Transverse colon (tissue), 4 donors: ENCODE results near the gene CPA5. TPM values are rescaled to one million over a fixed set of nuclear protein-coding genes. Genes with fewer than 3 reads are reported as not detected.

Source experiments
- DNase-seq: peaks from one replicate; pipeline ENCODE4 v3.0.0-alpha.2; 2019
- H3K27ac ChIP-seq, 4 donors: fragments of 200-600 bp; sonication (generic); 2 replicates each; pipeline ENCODE4 v1.5.1; 2016 to 2018; ENCODE audit warnings: inconsistent platforms in 4 of 4
- H3K27me3 ChIP-seq: fragments of 200-600 bp; sonication (generic); 2 replicates; pipeline ENCODE4 v1.5.1; 2017; ENCODE audit warnings: inconsistent platforms
- H3K36me3 ChIP-seq, 4 donors: fragments of 200-600 bp; sonication (generic); 2 replicates each; pipeline ENCODE4 v1.5.1; 2017 to 2019; ENCODE audit warnings: inconsistent platforms in 4 of 4
- H3K4me1 ChIP-seq, 4 donors: fragments of 200-600 bp; sonication (generic); 2 replicates each; pipeline ENCODE4 v1.5.1; 2017 to 2020; ENCODE audit warnings: inconsistent platforms in 4 of 4
- H3K4me3 ChIP-seq, 4 donors: fragments of 200-600 bp; sonication (generic); 1 replicate in 1 of 4; 2 replicates in 3 of 4; pipeline versions ENCODE4 v1.5.1 to v1.6.1; 2017 to 2019; ENCODE audit warnings: inconsistent platforms in 4 of 4
- H3K9me3 ChIP-seq, 2 donors: fragments of 200-600 bp; sonication (generic); 2 replicates each; pipeline ENCODE4 v1.5.1; 2017 to 2019; ENCODE audit warnings: inconsistent platforms in 2 of 2
- CTCF ChIP-seq, 5 experiments: fragments of 200-600 bp in 3 of 5; fragments of 450-650 bp in 2 of 5; sonication (generic) in 3 of 5; IDR thresholded peaks; 1 replicate in 2 of 5; 2 replicates in 3 of 5; pipeline ENCODE4 v1.5.1; 2016 to 2017; ENCODE audit warnings: antibody characterized with exemption in 5 of 5, inconsistent platforms in 3 of 5, mild to moderate bottlenecking in 2 of 5, moderate library complexity in 1 of 5
- EP300 ChIP-seq: sonication (generic); formaldehyde crosslinking; IDR thresholded peaks from one replicate; pipeline ENCODE4 v1.6.1; 2017; ENCODE audit warnings: antibody characterized with exemption, low read depth
- POLR2A ChIP-seq: fragments of 450-650 bp; IDR thresholded peaks from one replicate; pipeline ENCODE4 v1.6.1; 2016; ENCODE audit warnings: antibody characterized with exemption, mild to moderate bottlenecking, moderate library complexity
- POLR2AphosphoS5 ChIP-seq, 3 donors: sonication (generic); formaldehyde crosslinking; IDR thresholded peaks; one replicate each; pipeline ENCODE4 v1.6.1; 2016; ENCODE audit warnings: antibody characterized with exemption in 3 of 3
- WGBS, 2 donors: methylation state at CpG; one replicate each; pipeline ENCODE4 v1.1.5; 2018; ENCODE audit warnings: low coverage in 1 of 2; 5-methylcytosine and 5-hydroxymethylcytosine counted together
- in situ Hi-C, 4 donors: fragments of 200-750 bp; cut with MboI; loops; one replicate each; pipeline versions ENCODE4 v1.15.0 to v1.15.1; 2017; ENCODE audit warnings: low sequenced_read_pairs in 3 of 4, low pct_ligation_motif_present in 1 of 4, low pct_unique_long_range_greater_than_20kb in 1 of 4
- intact Hi-C: fragments of 100-400 bp; cut with DNase I; formaldehyde crosslinking; loops from one replicate; pipeline ENCODE4 v1.15.1; 2023; ENCODE audit warnings: low total_unique reads
- total RNA-seq, 4 donors: library from RNA; depleted of rRNA; stranded (reverse); fragments of >200 nt; gene quantifications; one replicate each; pipeline ENCODE4 v1.1.0, GENCODE V29; 2016

Gene CPA5
- total RNA-seq, 4 donors from 2014 or later, result not detected

- no peaks in the 10 kb centered on the region for H3K27me3 ChIP-seq
- DNase-seq, result no peak
- in situ Hi-C loops, result no loop called here
- no peak overlapping the region for H3K27ac ChIP-seq
- no peaks in the 10 kb centered on the region for H3K9me3 ChIP-seq
- H3K4me3 ChIP-seq, result no peak overlapping the region
- WGBS, 2 donors, result 91% methylated on average over 6 of the region's 6 CpGs; no CpG with 5 or more reads in 1 of the 2 donors
- intact Hi-C loops, result no loop called here
- H3K36me3 ChIP-seq, result no peaks in the 10 kb centered on the region
- TF ChIP-seq CTCF (IDR thresholded peaks at IDR 0.05), result no peak
- TF ChIP-seq EP300, result no peak
- no peak for TF ChIP-seq POLR2AphosphoS5 (IDR thresholded peaks at IDR 0.05)
- no peak for TF ChIP-seq POLR2A
- H3K4me1 ChIP-seq, result no peaks in the 10 kb centered on the region
These were observed 41.0 kb downstream of the CPA5 start for GRCh38 chr7:130385600-130386066.

DNA sequence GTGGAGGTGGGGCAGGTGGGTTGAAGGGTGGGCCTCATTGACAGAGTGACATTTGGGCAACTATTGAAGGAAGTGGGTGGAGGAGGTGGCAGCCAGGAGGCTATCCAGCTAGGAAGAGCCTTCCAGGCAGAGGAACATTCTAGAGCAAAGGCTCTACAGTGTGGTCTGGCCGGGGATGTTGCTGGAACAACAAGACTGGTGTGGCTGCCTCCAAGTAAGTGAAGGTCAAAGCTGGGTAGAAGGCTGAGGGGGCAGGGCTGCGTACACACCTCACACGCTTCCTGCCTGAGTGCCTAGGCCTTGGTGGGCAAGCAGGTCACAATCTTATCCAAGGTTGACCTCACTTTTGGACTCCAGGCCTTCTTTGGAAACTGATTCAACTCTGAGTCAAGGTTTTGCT, 42.3 kb downstream of the CPA5 start:
- intact Hi-C loops (no loop called here), in situ Hi-C loops (no loop called here)
- Histone ChIP-seq H3K27me3 (no peaks in the 10 kb centered on the region), H3K36me3 (no peaks in the 10 kb centered on the region), H3K4me1 (no peaks in the 10 kb centered on the region), H3K27ac (no peak overlapping the region), H3K4me3 (no peak overlapping the region), H3K9me3 (no peaks in the 10 kb centered on the region)
- no peak for DNase-seq
- TF ChIP-seq EP300 (no peak), CTCF (IDR thresholded peaks at IDR 0.05) (no peak), POLR2AphosphoS5 (IDR thresholded peaks at IDR 0.05) (no peak), POLR2A (no peak)
- WGBS, 2 donors, result 88% methylated on average over 3 of the region's 3 CpGs; no CpG with 5 or more reads in 1 of the 2 donors

- Histone ChIP-seq H3K4me3 (no peak overlapping the region), H3K27me3 (no peaks in the 10 kb centered on the region), H3K4me1 (no peaks in the 10 kb centered on the region), H3K9me3 (no peaks in the 10 kb centered on the region), H3K36me3 (no peaks in the 10 kb centered on the region), H3K27ac (no peak overlapping the region)
- DNase-seq, result no peak
- WGBS, 2 donors, result 60 to 83% methylated on average over 1 to 3 of the region's 3 CpGs
- intact Hi-C loops, result no loop called here
- TF ChIP-seq CTCF (IDR thresholded peaks at IDR 0.05), result no peak
- TF ChIP-seq EP300, result no peak
- no peak for TF ChIP-seq POLR2A
- no peak for TF ChIP-seq POLR2AphosphoS5 (IDR thresholded peaks at IDR 0.05)
- in situ Hi-C loops, result no loop called here
These were observed 42.7 kb downstream of the CPA5 start for GRCh38 chr7:130387306-130387627.

- H3K4me3 ChIP-seq, result no peak overlapping the region
- 60 to 86% methylated on average over 2 to 12 of the region's 12 CpGs for WGBS, 2 donors
- no peaks in the 10 kb centered on the region for H3K9me3 ChIP-seq
- no peak for TF ChIP-seq POLR2A
- TF ChIP-seq EP300, result no peak
- no peak for TF ChIP-seq POLR2AphosphoS5 (IDR thresholded peaks at IDR 0.05)
- no peak for TF ChIP-seq CTCF (IDR thresholded peaks at IDR 0.05)
- no peaks in the 10 kb centered on the region for H3K4me1 ChIP-seq
- no peaks in the 10 kb centered on the region for H3K36me3 ChIP-seq
- H3K27me3 ChIP-seq, result no peaks in the 10 kb centered on the region
- intact Hi-C loops (no loop called here), in situ Hi-C loops (no loop called here)
- DNase-seq, result no peak
- H3K27ac ChIP-seq, result no peak overlapping the region
These were observed 43.2 kb downstream of the CPA5 start for GRCh38 chr7:130387628-130388403.
